Fibroblast of the aortic adventitia (primary cell): Measurements from ENCODE around the gene SCAP. TPM values are rescaled to one million over a fixed set of nuclear protein-coding genes. Genes with fewer than 3 reads are reported as not detected.
"Not testable (repeated sequence)": the region's sequence is repeated elsewhere in the genome, so short reads cannot be mapped to it uniquely, and the experiment has no call there.

Experiments
- DNase-seq: peaks from one replicate; pipeline ENCODE4 v3.0.0-alpha.2; 2010; ENCODE audit warnings: low read depth
- H3K4me3 ChIP-seq: 2 replicates; pipeline ENCODE4 v1.5.1; 2011; ENCODE audit warnings: low read depth, mild to moderate bottlenecking, control low read depth, low read length, moderate library complexity
- total RNA-seq: library from RNA; depleted of rRNA; stranded (reverse); fragments of >200 nt; gene quantifications from 2 replicates; pipeline ENCODE4 v1.2.3, GENCODE V29; 2012; ENCODE audit warnings: low replicate concordance
- TF ChIP-seq, protein P1 (sequence below): IDR thresholded peaks from 2 replicates; pipeline ENCODE4 v1.5.1; 2011; ENCODE audit warnings: mild to moderate bottlenecking, low read length, control low read depth, inconsistent platforms; ENCODE audit not compliant: insufficient read depth

The SCAP gene
- total RNA-seq, 1 donor = 47.7 TPM

DNA sequence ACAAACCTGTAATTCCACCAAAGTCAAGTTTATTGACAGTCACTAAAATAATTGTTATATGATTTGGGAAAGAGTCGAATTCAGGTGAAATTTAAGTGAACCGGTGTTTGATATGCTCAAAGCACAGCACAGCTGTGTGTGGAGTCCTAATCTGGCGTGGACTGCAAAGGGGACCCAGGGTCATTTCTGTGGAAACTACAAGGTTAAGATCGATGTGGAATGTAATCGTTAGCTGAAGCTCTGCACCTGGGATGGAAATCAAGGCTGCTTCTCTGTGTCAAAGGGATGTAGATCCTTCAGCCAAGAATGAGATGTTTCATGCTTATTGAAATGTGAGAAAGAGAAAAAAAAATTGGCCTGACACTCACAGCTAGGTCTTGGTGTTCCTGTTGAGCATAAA lies 39.4 kb upstream of the SCAP start:
- no peak for DNase-seq
- TF ChIP-seq, protein P1, sequence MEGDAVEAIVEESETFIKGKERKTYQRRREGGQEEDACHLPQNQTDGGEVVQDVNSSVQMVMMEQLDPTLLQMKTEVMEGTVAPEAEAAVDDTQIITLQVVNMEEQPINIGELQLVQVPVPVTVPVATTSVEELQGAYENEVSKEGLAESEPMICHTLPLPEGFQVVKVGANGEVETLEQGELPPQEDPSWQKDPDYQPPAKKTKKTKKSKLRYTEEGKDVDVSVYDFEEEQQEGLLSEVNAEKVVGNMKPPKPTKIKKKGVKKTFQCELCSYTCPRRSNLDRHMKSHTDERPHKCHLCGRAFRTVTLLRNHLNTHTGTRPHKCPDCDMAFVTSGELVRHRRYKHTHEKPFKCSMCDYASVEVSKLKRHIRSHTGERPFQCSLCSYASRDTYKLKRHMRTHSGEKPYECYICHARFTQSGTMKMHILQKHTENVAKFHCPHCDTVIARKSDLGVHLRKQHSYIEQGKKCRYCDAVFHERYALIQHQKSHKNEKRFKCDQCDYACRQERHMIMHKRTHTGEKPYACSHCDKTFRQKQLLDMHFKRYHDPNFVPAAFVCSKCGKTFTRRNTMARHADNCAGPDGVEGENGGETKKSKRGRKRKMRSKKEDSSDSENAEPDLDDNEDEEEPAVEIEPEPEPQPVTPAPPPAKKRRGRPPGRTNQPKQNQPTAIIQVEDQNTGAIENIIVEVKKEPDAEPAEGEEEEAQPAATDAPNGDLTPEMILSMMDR = no peak
- no peak overlapping the region for H3K4me3 ChIP-seq

DNA sequence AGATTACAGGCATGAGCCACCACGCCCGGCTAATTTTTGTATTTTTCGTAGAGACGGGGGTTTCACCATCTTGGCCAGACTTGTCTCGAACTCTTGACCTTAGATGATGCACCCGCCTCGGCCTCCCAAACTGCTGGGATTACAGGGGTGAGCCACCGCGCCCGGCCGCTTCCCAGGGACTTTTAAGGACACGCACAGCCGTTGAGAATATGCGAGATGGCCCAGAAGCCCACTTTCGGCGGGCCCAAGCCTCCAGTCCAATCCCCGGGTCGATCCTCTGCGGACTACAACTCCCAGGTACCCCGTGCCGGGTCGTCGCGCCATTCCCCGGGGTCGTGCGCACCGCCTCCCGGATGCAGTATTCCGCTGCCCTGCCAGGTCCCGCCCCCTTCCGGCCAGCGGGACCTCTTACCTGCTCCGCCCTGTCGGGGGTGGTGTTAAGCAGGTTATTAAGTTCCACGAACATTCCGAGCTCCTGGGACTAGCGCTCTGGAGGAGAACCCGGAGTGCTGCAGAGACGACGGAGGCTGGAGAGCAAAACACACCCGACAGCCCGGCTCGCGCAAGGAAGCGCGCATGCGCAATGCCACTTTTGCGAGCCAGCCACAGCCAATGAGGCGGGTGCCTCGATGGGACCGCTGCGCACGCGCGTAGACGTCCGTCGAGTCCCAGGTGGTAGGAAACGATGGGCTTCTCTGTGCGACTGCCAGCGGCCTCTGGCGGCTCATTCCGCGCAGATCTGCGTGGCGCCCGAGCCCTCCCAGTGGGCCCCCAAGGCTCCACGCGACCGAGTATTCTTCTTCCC lies 37.6 kb upstream of the SCAP start, which contains the start of gene ELP6:
Gene ELP6, minus strand, starts transcription at position 588 of the 805 bp plus-strand sequence. Its CDS starts 122 bp downstream, at position 466.
- TF ChIP-seq, protein P1 = peak; percentile 38
- DNase-seq = peak; percentile 94
- H3K4me3 ChIP-seq = peak within 1 kb of the TSS; percentile 92

DNA sequence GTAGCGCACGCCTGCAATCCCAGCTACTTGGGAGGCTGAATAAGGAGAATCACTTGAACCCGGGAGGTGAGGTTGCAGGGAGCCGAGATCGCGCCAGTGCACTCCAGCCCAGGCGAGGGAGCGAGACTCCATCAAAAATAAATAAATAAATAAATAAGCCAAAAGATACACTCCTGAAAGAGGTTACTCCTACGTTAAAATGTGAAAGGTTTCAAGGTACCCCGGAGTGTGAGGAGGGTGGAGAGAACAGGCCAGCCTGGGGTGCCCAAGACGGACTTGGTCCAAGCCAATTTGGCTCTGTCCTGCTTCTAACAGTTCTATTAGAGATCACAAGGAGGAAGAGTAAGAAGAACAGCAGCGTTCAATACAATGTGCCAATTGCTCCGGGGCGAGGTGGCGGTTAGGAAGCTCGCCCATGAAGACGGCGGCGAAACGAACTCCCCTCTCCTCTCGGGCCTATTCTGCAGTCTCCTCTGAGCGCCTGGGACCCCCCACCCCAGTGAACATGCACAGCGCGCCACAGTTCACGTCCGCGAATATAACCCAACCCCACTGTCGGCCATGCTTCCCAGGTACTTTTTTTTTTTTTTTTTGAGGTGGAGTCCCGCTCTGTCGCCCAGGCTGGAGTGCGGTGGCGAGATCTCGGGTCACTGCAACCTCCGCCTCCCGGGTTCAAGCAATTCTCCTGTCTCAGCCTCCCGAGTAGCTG lies 36.8 kb upstream of the SCAP start:
- TF ChIP-seq, protein P1 = no peak
- peak; percentile 25 for DNase-seq
- H3K4me3 ChIP-seq = peak overlapping the region; percentile 92

DNA sequence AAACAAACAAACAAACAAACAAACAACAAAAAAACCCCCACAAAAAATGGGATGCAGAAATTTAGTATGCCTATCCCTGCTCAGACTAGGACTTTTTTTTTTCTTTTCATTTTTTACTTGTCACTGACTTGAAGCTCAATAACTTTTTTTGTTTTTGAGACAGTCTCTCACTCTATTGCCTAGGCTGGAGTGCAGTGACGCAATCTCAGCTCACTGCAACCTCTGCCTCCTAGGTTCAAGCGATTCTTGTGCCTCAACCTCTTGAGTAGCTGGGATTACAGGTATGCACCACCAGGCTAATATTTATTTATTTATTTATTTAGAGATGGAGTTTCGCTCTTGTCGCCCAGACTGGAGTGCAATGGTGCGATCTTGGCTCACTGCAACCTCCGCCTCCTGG lies 29.5 kb upstream of the SCAP start:
- not testable (repeated sequence) for H3K4me3 ChIP-seq, DNase-seq

DNA sequence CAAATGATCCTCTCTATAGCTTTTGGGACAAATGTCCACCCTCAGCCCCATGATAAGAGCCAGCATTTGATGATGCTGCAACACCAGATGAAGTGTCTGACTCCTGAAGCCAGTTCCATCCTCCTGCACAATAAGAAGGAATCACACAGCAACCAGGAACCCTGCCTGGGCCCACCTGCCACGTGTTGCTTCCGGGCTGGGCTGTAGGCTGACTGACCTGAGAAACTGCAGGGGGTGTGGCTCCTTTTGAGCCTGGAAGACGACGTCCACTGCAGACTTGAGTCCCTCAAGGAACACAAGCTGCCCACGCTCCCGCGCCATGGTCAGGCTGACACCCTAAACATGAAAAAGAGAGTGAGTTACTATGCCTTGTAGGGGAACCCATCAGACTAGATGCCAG lies 28.4 kb upstream of the SCAP start:
- DNase-seq = no peak
- TF ChIP-seq, protein P1 = no peak
- no peak overlapping the region for H3K4me3 ChIP-seq

DNA sequence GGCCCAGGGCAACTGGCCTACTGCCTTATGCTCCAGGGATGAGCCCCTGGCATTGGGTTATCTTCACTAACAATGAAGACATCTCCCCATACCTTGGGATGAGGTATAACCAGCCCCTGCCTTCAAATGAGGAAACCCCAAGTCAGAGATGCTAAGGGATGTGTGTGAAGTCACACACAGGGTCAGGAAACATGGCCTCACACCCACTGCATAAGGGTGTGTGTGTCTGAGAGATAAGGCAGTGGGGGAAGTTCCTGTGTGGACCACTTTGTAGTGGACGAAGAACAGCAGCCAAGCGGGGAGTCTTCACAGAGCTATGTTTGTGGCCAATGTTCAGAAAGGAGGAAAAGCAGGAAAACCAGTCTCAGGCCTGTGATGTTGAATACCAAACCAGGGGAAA lies 27.3 kb upstream of the SCAP start:
- DNase-seq = no peak
- TF ChIP-seq, protein P1 = no peak
- H3K4me3 ChIP-seq = no peak overlapping the region

DNA sequence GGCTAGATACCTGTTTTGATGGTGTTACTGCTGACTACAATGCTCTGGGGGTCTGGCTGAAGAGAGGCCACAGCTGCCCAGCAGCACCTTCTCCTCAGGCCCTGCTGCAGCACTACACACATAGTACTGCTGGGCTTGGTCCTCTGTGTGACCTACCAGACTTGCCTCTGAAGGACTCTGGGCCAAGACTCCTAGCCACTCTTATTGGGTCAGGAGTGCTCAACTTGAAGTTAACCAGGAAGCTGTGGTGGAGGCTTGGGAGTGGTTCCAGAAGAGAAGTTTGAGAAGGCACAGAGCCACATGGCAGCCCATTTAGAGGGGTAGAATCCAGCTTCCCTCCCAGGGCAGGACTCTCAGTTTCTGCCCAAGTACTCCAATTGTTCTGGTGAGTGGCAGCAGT lies 21.2 kb upstream of the SCAP start:
- no peak for DNase-seq
- no peak overlapping the region for H3K4me3 ChIP-seq
- TF ChIP-seq, protein P1 = no peak
